Ectodermal cell (in vitro differentiated cells): Measurements from ENCODE around the gene POT1.

Experiments
- H3K27ac ChIP-seq: 2 replicates; pipeline ENCODE4 v1.7.0; 2013; ENCODE audit warnings: mild to moderate bottlenecking, low read depth, low read length; ENCODE audit not compliant: insufficient read depth, poor library complexity, severe bottlenecking
- H3K27me3 ChIP-seq: 2 replicates; pipeline ENCODE4 v1.7.0; 2013; ENCODE audit warnings: mild to moderate bottlenecking, low read length; ENCODE audit not compliant: insufficient read depth, control insufficient read depth, poor library complexity, severe bottlenecking
- H3K36me3 ChIP-seq: one replicate; pipeline ENCODE4 v1.7.0; 2013; ENCODE audit warnings: low read length; ENCODE audit not compliant: control insufficient read depth, insufficient read depth
- H3K4me1 ChIP-seq: one replicate; pipeline ENCODE4 v1.7.0; 2013; ENCODE audit warnings: low read length; ENCODE audit not compliant: control insufficient read depth, insufficient read depth
- H3K4me3 ChIP-seq: 2 replicates; pipeline ENCODE4 v1.7.0; 2013; ENCODE audit warnings: low read depth, low read length, control low read depth; ENCODE audit not compliant: insufficient read depth
- H3K9me3 ChIP-seq: 2 replicates; pipeline ENCODE4 v1.7.0; 2013; ENCODE audit warnings: mild to moderate bottlenecking, low read length, moderate library complexity; ENCODE audit not compliant: control insufficient read depth
- WGBS, 2 experiments: methylation state at CpG; one replicate each; pipeline ENCODE4 v1.1.7; 2013; ENCODE audit warnings: missing lambda C conversion rate in 2 of 2; 5-methylcytosine and 5-hydroxymethylcytosine counted together

The POT1 gene

GRCh38 chr7:124792696-124793095 is 136.9 kb downstream of the POT1 start:
- Histone ChIP-seq H3K4me3 (no peak overlapping the region), H3K9me3 (no peaks in the 10 kb centered on the region), H3K36me3 (no peaks in the 10 kb centered on the region), H3K27me3 (no peaks in the 10 kb centered on the region), H3K27ac (no peak overlapping the region), H3K4me1 (no peaks in the 10 kb centered on the region)
- 89 to 91% methylated on average over 3 of the region's 3 CpGs for WGBS, 2 experiments

DNA sequence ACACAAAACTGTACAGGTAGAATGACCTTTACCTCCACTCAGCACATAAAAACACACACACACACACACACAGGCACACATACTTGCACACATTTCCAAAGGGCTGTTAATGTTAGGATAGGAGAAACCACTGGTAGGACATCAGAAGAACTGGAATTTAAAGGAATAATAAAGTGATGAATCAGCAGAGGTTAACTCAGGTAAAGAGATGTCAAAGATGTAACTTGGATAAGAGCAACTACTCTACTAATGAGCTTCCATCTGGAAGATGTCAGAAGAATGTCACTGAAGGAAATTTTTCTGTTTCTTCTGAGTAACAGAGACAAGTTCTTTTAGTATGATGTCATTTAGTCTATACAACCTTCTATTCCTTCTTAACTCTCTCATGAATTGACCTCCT is 137.6 kb downstream of the POT1 start:
- H3K27ac ChIP-seq, result no peak overlapping the region
- no peaks in the 10 kb centered on the region for H3K4me1 ChIP-seq
- no peaks in the 10 kb centered on the region for H3K9me3 ChIP-seq
- no peaks in the 10 kb centered on the region for H3K36me3 ChIP-seq
- no peak overlapping the region for H3K4me3 ChIP-seq
- no peaks in the 10 kb centered on the region for H3K27me3 ChIP-seq

DNA sequence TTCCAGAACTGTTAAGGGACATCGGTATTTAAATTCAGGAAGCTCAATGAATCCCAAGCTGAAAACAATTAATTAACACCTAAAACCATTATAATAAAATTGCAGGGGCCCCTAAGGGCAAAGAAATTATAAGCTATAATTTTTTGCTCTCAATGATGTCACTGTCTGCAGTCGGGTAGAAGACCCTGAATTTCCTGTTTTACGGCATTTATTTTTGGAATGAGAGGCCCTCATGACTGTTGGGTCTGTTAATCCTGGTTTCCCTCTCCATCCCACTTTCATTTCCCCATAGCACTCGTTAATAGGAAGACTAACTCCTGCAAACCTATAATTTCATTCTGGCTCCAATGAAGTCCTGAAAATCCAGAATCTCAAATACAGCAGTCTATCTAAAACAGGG is 138.2 kb downstream of the POT1 start:
- 92 to 93% methylated on average over 4 of the region's 4 CpGs for WGBS, 2 experiments
- H3K27ac ChIP-seq, result no peak overlapping the region

DNA sequence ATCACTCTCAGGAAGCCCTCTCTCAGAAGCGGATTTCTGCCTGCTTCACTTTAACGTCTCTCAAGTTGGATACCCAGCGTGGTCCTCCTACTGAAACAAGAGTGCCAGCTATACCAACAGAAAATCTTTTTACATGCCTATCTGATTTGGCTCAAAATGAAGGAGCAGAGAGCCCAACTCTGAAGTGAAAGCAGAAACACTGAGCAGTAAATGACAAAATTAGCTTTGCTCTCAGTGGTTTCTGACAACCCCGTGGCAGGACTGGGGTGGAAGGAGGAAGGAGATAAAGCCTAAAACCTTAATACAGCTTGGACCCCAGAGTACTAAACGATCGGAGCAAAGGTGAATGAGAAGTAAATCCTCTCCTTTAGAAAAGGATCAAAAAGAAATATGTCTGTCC is 139.0 kb downstream of the POT1 start:
- Histone ChIP-seq H3K4me3 (no peak overlapping the region), H3K27ac (no peak overlapping the region), H3K27me3 (no peaks in the 10 kb centered on the region), H3K9me3 (no peaks in the 10 kb centered on the region), H3K36me3 (no peaks in the 10 kb centered on the region), H3K4me1 (no peaks in the 10 kb centered on the region)
- 93 to 98% methylated on average over 6 of the region's 6 CpGs for WGBS, 2 experiments

More for the DNA sequence above, 138.2 kb downstream of the POT1 start:
- Histone ChIP-seq H3K9me3 (no peaks in the 10 kb centered on the region), H3K36me3 (no peaks in the 10 kb centered on the region), H3K4me1 (no peaks in the 10 kb centered on the region), H3K27me3 (no peaks in the 10 kb centered on the region), H3K4me3 (no peak overlapping the region)

DNA sequence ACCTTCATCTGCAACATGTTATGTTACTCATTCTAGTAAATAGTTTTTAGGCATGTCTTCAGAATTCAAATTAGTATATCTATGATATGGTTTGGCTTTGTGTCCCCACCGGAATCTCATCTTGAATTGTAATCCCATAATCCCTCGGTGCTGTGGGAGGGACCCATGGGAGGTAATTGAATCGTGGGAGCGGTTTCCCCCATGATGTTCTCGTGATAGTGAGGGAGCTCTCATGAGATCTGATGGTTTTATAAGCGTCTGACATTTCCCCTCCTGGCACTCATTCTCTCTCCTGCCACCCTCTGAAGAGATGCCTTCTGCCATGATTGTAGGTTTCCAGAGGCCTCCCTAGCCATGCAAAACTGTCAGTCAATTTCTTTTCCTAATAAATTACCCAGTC is 143.6 kb downstream of the POT1 start:
- Histone ChIP-seq H3K4me1 (peaks cover 4% of the 10 kb centered on the region), H3K27me3 (no peaks in the 10 kb centered on the region), H3K9me3 (no peaks in the 10 kb centered on the region), H3K36me3 (no peaks in the 10 kb centered on the region), H3K4me3 (no peak overlapping the region), H3K27ac (no peak overlapping the region)
- WGBS, 2 experiments, result 92 to 93% methylated on average over 6 of the region's 6 CpGs

DNA sequence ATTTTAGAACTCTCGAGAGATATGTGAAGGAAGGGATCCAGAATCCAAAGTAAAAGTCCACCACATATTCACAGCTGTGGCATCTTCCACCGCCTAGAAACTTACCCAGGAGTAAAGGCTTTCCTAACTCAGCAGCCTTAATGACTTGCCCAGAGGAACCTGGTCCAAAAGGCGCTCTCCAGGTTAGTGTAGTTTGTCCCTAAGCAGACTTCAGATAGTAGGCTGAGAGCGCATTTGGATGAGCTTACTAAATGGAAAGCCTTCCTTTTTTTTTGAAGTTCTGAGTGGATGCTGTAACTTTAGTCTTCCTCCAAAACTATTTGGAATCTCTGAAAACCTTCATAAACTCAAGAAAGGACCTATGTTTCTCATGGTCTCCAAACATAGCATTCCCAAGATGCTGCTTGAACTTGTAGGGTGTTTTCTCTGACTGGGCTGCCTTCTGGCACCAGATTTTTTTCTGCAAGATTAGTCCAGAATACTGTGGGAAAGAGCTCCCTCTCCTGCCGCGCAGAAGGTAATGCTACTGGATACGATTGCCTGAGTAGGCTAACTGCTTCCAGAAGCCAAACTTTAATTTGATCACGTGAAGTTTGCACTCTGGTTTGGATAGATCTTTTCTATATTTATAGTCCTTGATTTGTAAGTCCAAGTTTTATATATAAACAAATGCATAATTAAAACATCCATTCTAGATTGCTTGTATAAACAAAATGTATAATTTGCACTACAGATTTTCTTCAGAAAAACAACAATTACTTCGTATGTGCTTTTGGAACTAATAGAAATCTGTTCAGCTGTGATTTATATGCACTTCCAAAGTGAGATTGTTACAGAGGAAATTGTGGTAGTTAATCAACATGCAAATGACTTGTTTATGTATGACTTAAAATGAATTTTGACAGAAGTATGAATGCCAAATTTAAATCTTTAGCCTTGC is 144.5 kb downstream of the POT1 start:
- 55 to 60% methylated on average over 7 to 8 of the region's 9 CpGs for WGBS, 2 experiments
- Histone ChIP-seq H3K36me3 (no peaks in the 10 kb centered on the region), H3K27me3 (no peaks in the 10 kb centered on the region), H3K4me1 (peaks cover 4% of the 10 kb centered on the region), H3K4me3 (no peak overlapping the region), H3K9me3 (no peaks in the 10 kb centered on the region), H3K27ac (no peak overlapping the region)

DNA sequence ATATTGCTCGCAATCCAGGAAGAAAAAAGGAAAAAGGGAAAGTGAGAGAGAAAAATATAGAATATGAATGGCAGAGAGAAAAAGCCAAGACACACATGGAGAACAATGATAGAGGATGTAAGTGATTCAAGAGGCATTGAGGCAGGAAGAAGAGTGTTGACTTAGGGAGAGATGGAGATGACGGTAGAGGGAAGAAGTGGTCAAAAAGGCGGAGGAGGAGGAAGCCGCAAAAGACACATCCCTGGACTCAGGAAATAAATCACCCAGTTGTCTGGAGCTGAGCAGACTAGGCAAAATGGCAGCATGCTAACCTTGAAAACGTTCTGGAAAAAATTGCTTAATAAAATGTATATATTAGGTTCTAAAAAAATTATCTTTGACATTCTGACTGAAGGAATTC is 146.4 kb downstream of the POT1 start:
- H3K27ac ChIP-seq, result no peak overlapping the region

GRCh38 chr7:124781907-124782734 is 147.5 kb downstream of the POT1 start:
- WGBS, 2 experiments, result 87 to 90% methylated on average over 11 to 12 of the region's 12 CpGs
- no peaks in the 10 kb centered on the region for H3K27me3 ChIP-seq
- no peak overlapping the region for H3K27ac ChIP-seq

More for the DNA sequence above, 146.4 kb downstream of the POT1 start:
- Histone ChIP-seq H3K27me3 (no peaks in the 10 kb centered on the region), H3K4me1 (peaks cover 4% of the 10 kb centered on the region), H3K9me3 (no peaks in the 10 kb centered on the region), H3K4me3 (no peak overlapping the region), H3K36me3 (no peaks in the 10 kb centered on the region)
- WGBS, 2 experiments, result 92 to 99% methylated on average over 4 to 5 of the region's 5 CpGs

DNA sequence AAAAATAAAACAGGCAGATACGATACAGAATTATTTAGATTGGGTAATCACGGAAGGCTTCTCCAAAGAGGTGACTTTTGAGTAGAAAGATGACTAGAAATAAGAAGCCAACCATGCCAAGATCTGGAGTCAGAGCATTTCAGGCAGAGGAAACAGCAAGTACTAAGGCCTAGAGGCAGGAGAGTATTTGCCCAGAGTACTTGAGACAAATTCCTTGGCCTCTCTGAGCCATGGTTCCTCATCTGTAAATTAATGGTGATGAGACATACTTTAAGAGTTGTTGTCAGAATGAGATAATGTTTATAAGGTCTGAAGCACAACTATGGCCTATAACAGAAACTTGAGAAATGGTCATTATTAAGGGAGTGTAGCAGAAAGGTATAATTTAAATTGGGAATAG is 148.2 kb downstream of the POT1 start:
- Histone ChIP-seq H3K36me3 (no peaks in the 10 kb centered on the region), H3K4me1 (peaks cover 4% of the 10 kb centered on the region), H3K9me3 (no peaks in the 10 kb centered on the region), H3K4me3 (no peak overlapping the region), H3K27me3 (no peaks in the 10 kb centered on the region), H3K27ac (no peak overlapping the region)
- 95 to 97% methylated on average over 2 of the region's 2 CpGs for WGBS, 2 experiments

More at GRCh38 chr7:124781907-124782734, 147.5 kb downstream of the POT1 start:
- no peaks in the 10 kb centered on the region for H3K9me3 ChIP-seq
- H3K4me1 ChIP-seq, result peaks cover 4% of the 10 kb centered on the region
- no peak overlapping the region for H3K4me3 ChIP-seq
- no peaks in the 10 kb centered on the region for H3K36me3 ChIP-seq

- Histone ChIP-seq H3K4me3 (no peak overlapping the region), H3K27me3 (no peaks in the 10 kb centered on the region), H3K9me3 (no peaks in the 10 kb centered on the region), H3K27ac (no peak overlapping the region), H3K4me1 (peaks cover 4% of the 10 kb centered on the region), H3K36me3 (no peaks in the 10 kb centered on the region)
- 93 to 96% methylated on average over 1 of the region's 1 CpG for WGBS, 2 experiments
These were observed 149.0 kb downstream of the POT1 start for GRCh38 chr7:124780608-124781007.
